ENCODE results near the gene ZNF286A.
"Not testable (repeated sequence)": the region's sequence is repeated elsewhere in the genome, so short reads cannot be mapped to it uniquely, and the experiment has no call there.

Gene ZNF286A

DNA sequence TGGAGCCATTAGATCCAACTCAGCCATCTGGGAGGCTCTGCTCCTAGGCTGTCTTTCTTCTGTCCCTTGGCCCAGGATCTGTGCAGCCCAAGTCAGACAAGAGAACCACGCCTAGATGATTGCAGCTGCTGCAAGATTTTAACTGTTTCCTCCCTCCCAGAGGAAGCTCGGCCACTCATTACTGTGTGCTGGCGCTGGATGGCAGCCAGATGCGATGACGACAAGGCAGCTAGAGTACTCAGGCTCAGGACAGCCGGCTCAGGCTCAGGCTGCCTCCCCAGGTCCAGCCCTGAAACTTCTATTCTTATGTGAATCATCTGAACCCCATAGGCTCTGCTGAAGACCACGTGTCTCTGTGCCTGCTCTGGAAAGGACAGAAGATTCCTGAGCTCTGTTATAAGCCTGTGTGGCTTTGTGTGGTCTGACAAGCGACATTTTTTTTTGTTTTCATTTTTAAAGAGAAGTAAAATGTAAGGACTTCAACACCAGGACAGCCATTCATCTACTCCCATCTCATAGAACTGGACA lies 47.9 kb upstream of the ZNF286A start:
- WGBS = 0% methylated on average over 7 of the region's 8 CpGs
- no peak overlapping the region for H2AFZ ChIP-seq (ENCODE audit: low read depth, low read length)
- no peaks in the 10 kb centered on the region for H3K36me3 ChIP-seq (ENCODE audit: control insufficient read depth in 1 of 2, insufficient read depth in 2 of 2, low read depth in 1 of 2, low read length in 2 of 2)
- peak overlapping the region; percentile 60 to 80 for H3K18ac ChIP-seq (ENCODE audit: low read depth in 1 of 2, low read length in 2 of 2)
- H2BK12ac ChIP-seq (ENCODE audit: low read length in 2 of 2) = peak overlapping the region; percentile 75 to 88
- H2BK15ac ChIP-seq (ENCODE audit: low read depth, poor library complexity, severe bottlenecking) = peak overlapping the region; percentile 78
- peak overlapping the region; percentile 66 for H2BK120ac ChIP-seq (ENCODE audit: low read depth, low read length)
- peak overlapping the region; percentile 66 for H2BK5ac ChIP-seq (ENCODE audit: low read depth, low read length, poor library complexity, severe bottlenecking)
- peak overlapping the region; percentile 50 to 89 for H3K4ac ChIP-seq (ENCODE audit: low read depth in 1 of 2, low read length in 2 of 2)
- H3K4me3 ChIP-seq (ENCODE audit: insufficient read depth in 1 of 2, low read depth in 1 of 2, low read length in 2 of 2) = peak overlapping the region; percentile 63 to 80
- H4K8ac ChIP-seq (ENCODE audit: low read length) = peak overlapping the region; percentile 92
- H3K23ac ChIP-seq (ENCODE audit: low read length in 2 of 2) = peak overlapping the region in 1 of 2 experiments; percentile 27
- H3K27ac ChIP-seq (ENCODE audit: low read length, poor library complexity, severe bottlenecking) = peak overlapping the region; percentile 83
- H3K79me1 ChIP-seq (replicated peaks; ENCODE audit: low read length, poor library complexity, severe bottlenecking) = peaks cover 3% of the 10 kb centered on the region
- peak overlapping the region; percentile 62 for H2AK5ac ChIP-seq (ENCODE audit: low read length, severe bottlenecking)
- DNase-seq = peak; percentile 99
- H3K14ac ChIP-seq (ENCODE audit: low read length in 2 of 2) = peak overlapping the region in 1 of 2 experiments; percentile 56
- no peaks in the 10 kb centered on the region for H3K9me3 ChIP-seq (ENCODE audit: control insufficient read depth, low read length)
- no peaks in the 10 kb centered on the region for H3K27me3 ChIP-seq (ENCODE audit: control insufficient read depth in 1 of 2, insufficient read depth in 1 of 2, low read length in 2 of 2)
- H3K9ac ChIP-seq (ENCODE audit: low read length) = peak overlapping the region; percentile 79
- peaks cover 11% of the 10 kb centered on the region for H3K4me1 ChIP-seq (ENCODE audit: control insufficient read depth, insufficient read depth, low read depth, low read length)
- peak overlapping the region; percentile 64 for H3K4me2 ChIP-seq (ENCODE audit: low read length, poor library complexity, severe bottlenecking)
- H4K91ac ChIP-seq (ENCODE audit: low read length) = peak overlapping the region; percentile 20

DNA sequence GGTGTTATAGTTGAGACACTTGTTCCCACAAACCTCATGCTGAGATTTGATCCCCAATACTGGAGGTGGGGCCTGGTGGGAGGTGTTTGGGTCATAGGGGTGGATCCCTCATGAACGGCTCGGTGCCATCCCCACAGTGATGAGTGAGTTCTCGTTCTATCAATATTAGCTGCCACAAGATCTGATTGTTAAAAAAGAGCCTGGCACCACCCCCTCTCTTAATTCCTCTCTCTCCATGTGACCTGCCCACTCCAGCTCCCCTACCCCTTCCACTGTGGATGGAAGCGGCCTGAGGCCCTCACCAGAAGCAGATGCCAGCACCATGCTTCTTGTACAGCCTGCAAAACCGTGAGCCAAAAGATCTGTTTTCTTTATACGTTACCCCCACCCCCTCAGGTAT lies 46.6 kb upstream of the ZNF286A start:
- Histone ChIP-seq H3K27ac (ENCODE audit: low read length, poor library complexity, severe bottlenecking) (no peak overlapping the region), H4K8ac (ENCODE audit: low read length) (no peak overlapping the region), H3K18ac (ENCODE audit: low read depth in 1 of 2, low read length in 2 of 2) (no peak overlapping the region), H3K14ac (ENCODE audit: low read length in 2 of 2) (no peak overlapping the region), H2BK12ac (ENCODE audit: low read length in 2 of 2) (peak overlapping the region in 1 of 2 experiments; percentile 21), H2AK5ac (ENCODE audit: low read length, severe bottlenecking) (peak overlapping the region; percentile 3), H3K4ac (ENCODE audit: low read depth in 1 of 2, low read length in 2 of 2) (no peak overlapping the region), H3K23ac (ENCODE audit: low read length in 2 of 2) (no peak overlapping the region), H3K9me3 (ENCODE audit: control insufficient read depth, low read length) (no peaks in the 10 kb centered on the region), H3K4me1 (ENCODE audit: control insufficient read depth, insufficient read depth, low read depth, low read length) (peaks cover 11% of the 10 kb centered on the region), H2AFZ (ENCODE audit: low read depth, low read length) (no peak overlapping the region), H4K91ac (ENCODE audit: low read length) (no peak overlapping the region), H2BK15ac (ENCODE audit: low read depth, poor library complexity, severe bottlenecking) (no peak overlapping the region), H3K36me3 (ENCODE audit: control insufficient read depth in 1 of 2, insufficient read depth in 2 of 2, low read depth in 1 of 2, low read length in 2 of 2) (no peaks in the 10 kb centered on the region), H2BK5ac (ENCODE audit: low read depth, low read length, poor library complexity, severe bottlenecking) (no peak overlapping the region), H3K9ac (ENCODE audit: low read length) (no peak overlapping the region), H3K4me3 (ENCODE audit: insufficient read depth in 1 of 2, low read depth in 1 of 2, low read length in 2 of 2) (no peak overlapping the region), H3K79me1 (replicated peaks; ENCODE audit: low read length, poor library complexity, severe bottlenecking) (peaks cover 3% of the 10 kb centered on the region), H2BK120ac (ENCODE audit: low read depth, low read length) (no peak overlapping the region), H3K27me3 (ENCODE audit: control insufficient read depth in 1 of 2, insufficient read depth in 1 of 2, low read length in 2 of 2) (no peaks in the 10 kb centered on the region), H3K4me2 (ENCODE audit: low read length, poor library complexity, severe bottlenecking) (no peak overlapping the region)
- WGBS = 97% methylated on average over 6 of the region's 6 CpGs
- DNase-seq = no peak

DNA sequence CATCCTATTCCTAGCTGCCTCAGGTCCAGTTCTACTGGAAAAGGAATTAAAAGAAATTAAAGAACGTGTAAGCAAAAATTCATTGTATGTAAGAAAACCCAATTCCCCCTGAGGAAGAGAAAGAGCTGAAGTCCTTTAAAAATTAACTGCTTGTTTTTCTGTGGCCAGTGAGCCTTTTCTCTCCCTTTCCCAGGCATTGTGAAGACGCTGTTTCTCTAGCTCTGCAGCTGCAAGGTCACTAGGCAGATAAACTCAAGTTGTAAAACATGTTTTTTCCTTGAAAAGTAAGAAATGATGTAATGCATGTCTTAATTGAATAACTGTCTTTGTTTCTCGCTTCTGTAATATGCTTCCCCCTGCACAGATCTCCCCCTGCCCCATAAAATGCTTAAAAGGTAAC lies 45.2 kb upstream of the ZNF286A start:
- H3K18ac ChIP-seq (ENCODE audit: low read depth in 1 of 2, low read length in 2 of 2); H3K36me3 ChIP-seq (ENCODE audit: control insufficient read depth in 1 of 2, insufficient read depth in 2 of 2, low read depth in 1 of 2, low read length in 2 of 2); DNase-seq; H3K23ac ChIP-seq (ENCODE audit: low read length in 2 of 2); H3K27me3 ChIP-seq (ENCODE audit: control insufficient read depth in 1 of 2, insufficient read depth in 1 of 2, low read length in 2 of 2); H3K9me3 ChIP-seq (ENCODE audit: control insufficient read depth, low read length); H3K14ac ChIP-seq (ENCODE audit: low read length in 2 of 2); H3K79me1 ChIP-seq (replicated peaks; ENCODE audit: low read length, poor library complexity, severe bottlenecking); H2BK15ac ChIP-seq (ENCODE audit: low read depth, poor library complexity, severe bottlenecking); H3K4me3 ChIP-seq (ENCODE audit: insufficient read depth in 1 of 2, low read depth in 1 of 2, low read length in 2 of 2); H3K9ac ChIP-seq (ENCODE audit: low read length); H2BK120ac ChIP-seq (ENCODE audit: low read depth, low read length); H2AK5ac ChIP-seq (ENCODE audit: low read length, severe bottlenecking); H2AFZ ChIP-seq (ENCODE audit: low read depth, low read length); H4K8ac ChIP-seq (ENCODE audit: low read length); H3K4ac ChIP-seq (ENCODE audit: low read depth in 1 of 2, low read length in 2 of 2); H4K91ac ChIP-seq (ENCODE audit: low read length); H2BK12ac ChIP-seq (ENCODE audit: low read length in 2 of 2); H2BK5ac ChIP-seq (ENCODE audit: low read depth, low read length, poor library complexity, severe bottlenecking): not testable (repeated sequence)
- Histone ChIP-seq H3K4me1 (ENCODE audit: control insufficient read depth, insufficient read depth, low read depth, low read length) (peaks cover 15% of the 10 kb centered on the region), H3K27ac (ENCODE audit: low read length, poor library complexity, severe bottlenecking) (peak overlapping the region; percentile 98), H3K4me2 (ENCODE audit: low read length, poor library complexity, severe bottlenecking) (peak overlapping the region; percentile 55)
- WGBS = 77% methylated on average over 2 of the region's 3 CpGs

DNA sequence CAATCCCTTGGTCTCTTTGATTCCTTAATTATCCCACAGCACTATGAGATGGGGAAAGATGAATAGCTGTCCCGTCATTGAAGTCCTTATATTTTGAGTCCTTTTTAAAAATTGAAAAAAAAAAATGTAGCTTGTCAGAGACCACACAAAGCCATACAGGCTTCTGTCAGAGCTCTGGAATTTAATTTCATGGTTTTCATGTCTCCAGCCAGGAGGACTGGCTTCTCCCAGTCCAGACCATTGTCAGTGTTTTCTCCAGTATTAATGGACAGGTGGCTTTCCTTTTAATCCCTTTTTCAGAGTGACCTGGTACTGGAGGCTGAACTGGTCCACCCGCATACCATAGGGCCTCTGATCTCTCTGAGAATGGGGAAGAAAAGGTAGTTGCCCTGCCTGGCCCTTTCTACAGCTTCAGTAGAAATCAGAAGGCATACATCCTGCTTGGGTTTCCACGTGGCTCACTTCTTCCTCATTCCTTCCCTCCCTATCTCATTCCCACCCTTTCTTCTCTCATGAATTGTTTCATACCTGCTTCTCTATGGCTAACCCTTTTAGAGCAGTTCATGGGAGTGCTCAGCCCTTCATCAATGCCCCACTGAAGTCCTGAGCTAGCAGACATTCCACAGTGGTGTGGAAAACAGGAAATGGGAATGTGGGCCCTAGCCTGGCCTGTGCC lies 44.5 kb upstream of the ZNF286A start:
- Histone ChIP-seq H2AK5ac (ENCODE audit: low read length, severe bottlenecking) (peak overlapping the region; percentile 88), H3K27me3 (ENCODE audit: control insufficient read depth in 1 of 2, insufficient read depth in 1 of 2, low read length in 2 of 2) (no peaks in the 10 kb centered on the region), H4K8ac (ENCODE audit: low read length) (no peak overlapping the region), H2BK5ac (ENCODE audit: low read depth, low read length, poor library complexity, severe bottlenecking) (peak overlapping the region; percentile 90), H3K27ac (ENCODE audit: low read length, poor library complexity, severe bottlenecking) (peak overlapping the region; percentile 98), H3K18ac (ENCODE audit: low read depth in 1 of 2, low read length in 2 of 2) (no peak overlapping the region), H2BK12ac (ENCODE audit: low read length in 2 of 2) (peak overlapping the region in 1 of 2 experiments; percentile 16), H3K4me2 (ENCODE audit: low read length, poor library complexity, severe bottlenecking) (no peak overlapping the region), H3K4me3 (ENCODE audit: insufficient read depth in 1 of 2, low read depth in 1 of 2, low read length in 2 of 2) (no peak overlapping the region), H2BK15ac (ENCODE audit: low read depth, poor library complexity, severe bottlenecking) (no peak overlapping the region), H3K4ac (ENCODE audit: low read depth in 1 of 2, low read length in 2 of 2) (no peak overlapping the region), H3K4me1 (ENCODE audit: control insufficient read depth, insufficient read depth, low read depth, low read length) (peaks cover 18% of the 10 kb centered on the region), H3K9me3 (ENCODE audit: control insufficient read depth, low read length) (no peaks in the 10 kb centered on the region), H3K9ac (ENCODE audit: low read length) (no peak overlapping the region), H3K36me3 (ENCODE audit: control insufficient read depth in 1 of 2, insufficient read depth in 2 of 2, low read depth in 1 of 2, low read length in 2 of 2) (peaks cover 0 to 7% of the 10 kb centered on the region in 2 experiments), H4K91ac (ENCODE audit: low read length) (no peak overlapping the region), H2AFZ (ENCODE audit: low read depth, low read length) (peak overlapping the region; percentile 16), H3K14ac (ENCODE audit: low read length in 2 of 2) (no peak overlapping the region), H3K23ac (ENCODE audit: low read length in 2 of 2) (no peak overlapping the region), H2BK120ac (ENCODE audit: low read depth, low read length) (no peak overlapping the region), H3K79me1 (replicated peaks; ENCODE audit: low read length, poor library complexity, severe bottlenecking) (peaks cover 5% of the 10 kb centered on the region)
- no peak for DNase-seq
- WGBS = 62% methylated on average over 2 of the region's 3 CpGs

Data from mesenchymal stem cell (in vitro differentiated cells and primary cell).